Gastrocnemius medialis (tissue), 4 donors: Measurements from ENCODE around the gene ASIC1. TPM values are rescaled to one million over a fixed set of nuclear protein-coding genes. Genes with fewer than 3 reads are reported as not detected.

Source experiments
- ATAC-seq, 2 donors: fragments of 150-250 bp; one replicate each; pipeline ENCODE4 v1.9.1; 2016
- DNase-seq, 2 donors: peaks; one replicate each; pipeline ENCODE4 v3.0.0-alpha.2; 2019
- H3K27ac ChIP-seq, 4 donors: fragments of 200-600 bp; sonication (generic); 1 replicate in 1 of 4; 2 replicates in 3 of 4; pipeline ENCODE4 v1.5.1; 2016 to 2018; ENCODE audit warnings: mild to moderate bottlenecking in 2 of 4, moderate library complexity in 1 of 4
- H3K27me3 ChIP-seq, 3 donors: fragments of 200-600 bp; sonication (generic) in 2 of 3; 1 replicate in 1 of 3; 2 replicates in 2 of 3; pipeline versions ENCODE4 v1.5.1 to v1.6.0; 2016 to 2019; ENCODE audit warnings: mild to moderate bottlenecking in 1 of 3, moderate library complexity in 1 of 3
- H3K36me3 ChIP-seq, 2 donors: fragments of 200-600 bp; sonication (generic) in 1 of 2; one replicate each; pipeline ENCODE4 v1.5.1; 2017 to 2018
- H3K4me1 ChIP-seq, 2 donors: fragments of 200-600 bp; sonication (generic) in 1 of 2; one replicate each; pipeline ENCODE4 v1.5.1; 2016 to 2017; ENCODE audit warnings: mild to moderate bottlenecking in 2 of 2
- H3K4me3 ChIP-seq, 4 donors: fragments of 200-600 bp; sonication (generic) in 3 of 4; 1 replicate in 1 of 4; 2 replicates in 3 of 4; pipeline ENCODE4 v1.5.1; 2016 to 2019; ENCODE audit warnings: mild to moderate bottlenecking in 2 of 4
- H3K9me3 ChIP-seq, 3 donors: fragments of 200-600 bp; sonication (generic) in 2 of 3; 1 replicate in 1 of 3; 2 replicates in 2 of 3; pipeline ENCODE4 v1.5.1; 2016 to 2019
- POLR2A ChIP-seq, 2 donors: fragments of 450-650 bp; IDR thresholded peaks; one replicate each; pipeline ENCODE4 v1.6.1; 2017; ENCODE audit warnings: antibody characterized with exemption in 2 of 2, mild to moderate bottlenecking in 2 of 2, moderate library complexity in 2 of 2
- in situ Hi-C, 4 donors: fragments of 200-750 bp; cut with MboI; loops; one replicate each; pipeline versions ENCODE4 v1.15.0 to v1.8.0; 2017; ENCODE audit warnings: low sequenced_read_pairs in 4 of 4
- intact Hi-C: fragments of 100-400 bp; cut with DNase I; formaldehyde crosslinking; loops from one replicate; pipeline ENCODE4 v1.15.1; 2023; ENCODE audit warnings: low total_unique reads
- total RNA-seq, 4 donors: library from RNA; depleted of rRNA; stranded (reverse); fragments of >200 nt; gene quantifications; one replicate each; pipeline versions ENCODE4 v1.1.0 to v1.2.3, GENCODE V29; 2016
- TF ChIP-seq, protein P1 (sequence below), 5 experiments: fragments of 450-650 bp in 3 of 5; fragments of 200-600 bp in 2 of 5; sonication (generic) in 2 of 5; IDR thresholded peaks in 4 of 5; conservative IDR thresholded peaks in 1 of 5; 1 replicate in 4 of 5; 2 replicates in 1 of 5; pipeline ENCODE4 v1.5.1; 2016 to 2019; ENCODE audit warnings: antibody characterized with exemption in 5 of 5, mild to moderate bottlenecking in 3 of 5, moderate library complexity in 3 of 5

Gene ASIC1
- total RNA-seq, 4 donors from 2014 or later: 0.15 to 0.53 TPM; not detected in 2

DNA sequence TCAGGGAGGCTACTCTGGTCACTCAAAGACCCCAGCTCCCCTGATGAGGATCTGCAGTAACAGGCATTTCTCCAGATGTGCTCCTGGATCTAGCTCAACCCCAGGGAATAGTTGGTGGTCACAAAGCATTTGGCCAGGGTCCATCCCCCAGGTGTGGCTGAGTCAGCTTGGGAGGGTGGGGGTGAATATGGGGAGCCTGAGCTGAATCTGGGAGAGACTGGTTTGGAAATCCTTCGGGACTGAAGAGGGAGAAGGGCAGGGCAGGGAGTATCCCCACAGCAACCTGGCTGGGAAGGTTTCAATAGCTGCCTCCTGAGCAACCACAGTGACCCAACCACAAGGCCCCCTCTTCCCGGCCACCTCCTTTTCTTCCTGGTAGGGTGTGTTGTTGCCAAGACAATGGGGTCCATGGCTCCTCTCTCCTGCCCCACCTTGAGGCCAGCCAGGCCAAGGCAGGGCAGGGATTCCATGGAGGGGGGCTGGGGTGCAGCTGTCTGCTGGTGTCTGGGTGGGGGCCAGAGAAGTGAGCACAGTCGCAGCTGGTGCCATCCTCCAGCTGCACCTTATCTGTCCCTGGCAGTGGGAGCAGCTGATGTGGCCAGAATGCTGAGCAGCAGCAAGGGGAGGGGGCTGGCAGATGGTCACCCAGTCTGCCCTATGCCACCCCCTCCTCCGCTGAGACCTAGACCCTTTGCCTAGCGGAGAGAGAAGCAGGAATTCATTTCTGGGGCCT is 5.5 kb downstream of the ASIC1 start:
- Histone ChIP-seq H3K9me3 (no peaks in the 10 kb centered on the region), H3K36me3 (no peaks in the 10 kb centered on the region), H3K4me1 (no peaks in the 10 kb centered on the region), H3K4me3 (no peak overlapping the region), H3K27me3 (no peaks in the 10 kb centered on the region), H3K27ac (no peak overlapping the region)
- ATAC-seq: no peak
- intact Hi-C loops (no loop called here), in situ Hi-C loops (no loop called here)
- no peak for DNase-seq
- TF ChIP-seq, protein P1, sequence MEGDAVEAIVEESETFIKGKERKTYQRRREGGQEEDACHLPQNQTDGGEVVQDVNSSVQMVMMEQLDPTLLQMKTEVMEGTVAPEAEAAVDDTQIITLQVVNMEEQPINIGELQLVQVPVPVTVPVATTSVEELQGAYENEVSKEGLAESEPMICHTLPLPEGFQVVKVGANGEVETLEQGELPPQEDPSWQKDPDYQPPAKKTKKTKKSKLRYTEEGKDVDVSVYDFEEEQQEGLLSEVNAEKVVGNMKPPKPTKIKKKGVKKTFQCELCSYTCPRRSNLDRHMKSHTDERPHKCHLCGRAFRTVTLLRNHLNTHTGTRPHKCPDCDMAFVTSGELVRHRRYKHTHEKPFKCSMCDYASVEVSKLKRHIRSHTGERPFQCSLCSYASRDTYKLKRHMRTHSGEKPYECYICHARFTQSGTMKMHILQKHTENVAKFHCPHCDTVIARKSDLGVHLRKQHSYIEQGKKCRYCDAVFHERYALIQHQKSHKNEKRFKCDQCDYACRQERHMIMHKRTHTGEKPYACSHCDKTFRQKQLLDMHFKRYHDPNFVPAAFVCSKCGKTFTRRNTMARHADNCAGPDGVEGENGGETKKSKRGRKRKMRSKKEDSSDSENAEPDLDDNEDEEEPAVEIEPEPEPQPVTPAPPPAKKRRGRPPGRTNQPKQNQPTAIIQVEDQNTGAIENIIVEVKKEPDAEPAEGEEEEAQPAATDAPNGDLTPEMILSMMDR (IDR thresholded peaks at IDR 0.05 in 4 of 5, conservative IDR thresholded peaks at IDR 0.05 in 1 of 5): no peak
- TF ChIP-seq POLR2A (IDR thresholded peaks at IDR 0.05): no peak

DNA sequence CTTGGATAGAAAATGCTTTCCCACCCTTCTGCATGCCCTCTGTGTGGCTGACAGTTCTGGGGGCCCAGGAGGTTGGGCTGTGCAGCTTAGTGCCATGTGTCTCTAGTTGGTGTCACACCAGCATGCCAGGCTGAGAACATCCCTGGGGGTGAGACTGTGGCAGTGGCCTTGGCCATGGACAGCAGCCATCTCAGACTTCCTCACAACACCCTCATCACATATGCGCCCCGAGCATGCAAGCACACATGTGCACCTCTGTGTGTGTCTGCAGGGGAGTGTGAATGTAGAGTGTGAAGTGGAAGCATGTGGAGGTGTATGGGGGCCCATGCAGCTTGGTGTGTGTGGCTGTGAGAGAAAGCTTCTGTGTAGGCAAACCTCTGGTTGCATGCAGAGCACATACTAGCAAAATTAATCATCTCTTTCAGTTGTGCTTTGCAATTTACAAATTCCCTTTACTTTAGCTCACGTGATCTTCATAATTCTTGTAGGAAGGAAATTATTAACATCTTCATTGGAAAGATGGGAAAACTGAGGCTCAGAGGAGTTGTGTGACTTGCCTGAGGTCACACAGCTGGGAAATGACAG is 8.4 kb downstream of the ASIC1 start:
- DNase-seq (no peak), ATAC-seq (no peak)
- TF ChIP-seq, protein P1 (IDR thresholded peaks at IDR 0.05 in 4 of 5, conservative IDR thresholded peaks at IDR 0.05 in 1 of 5): no peak
- no peak for TF ChIP-seq POLR2A (IDR thresholded peaks at IDR 0.05)
- in situ Hi-C loops: loop anchor here in 1 of 4 donors (5.0 kb wide), 1 partner anchor 94 kb away; the partner anchor contains the start of gene AQP6
- H3K4me3 ChIP-seq: no peak overlapping the region
- H3K27me3 ChIP-seq: no peaks in the 10 kb centered on the region
- H3K27ac ChIP-seq: no peak overlapping the region
- no peaks in the 10 kb centered on the region for H3K36me3 ChIP-seq
- intact Hi-C loops: no loop called here
- no peaks in the 10 kb centered on the region for H3K9me3 ChIP-seq
- H3K4me1 ChIP-seq: no peaks in the 10 kb centered on the region

DNA sequence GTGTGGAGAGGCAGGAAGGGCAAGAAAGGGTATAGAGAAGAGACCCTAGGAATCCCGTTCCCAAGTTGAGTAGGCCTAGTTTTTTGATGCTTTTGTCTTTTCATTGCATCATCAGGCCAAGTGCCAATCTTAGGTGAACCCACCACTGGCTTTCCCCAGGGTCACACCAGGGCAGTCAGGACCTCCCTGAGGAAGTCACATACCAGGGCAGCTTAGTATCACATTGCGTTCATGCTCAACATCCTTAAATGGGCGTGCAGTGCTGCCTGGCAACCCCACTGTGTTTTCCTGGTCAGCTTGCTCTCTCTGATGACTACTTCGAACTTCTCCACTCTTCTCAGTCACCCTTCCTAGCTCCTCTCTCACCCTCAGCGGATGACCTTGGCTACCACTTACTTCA is 9.0 kb downstream of the ASIC1 start:
- in situ Hi-C loops (loop anchor here in 1 of 4 donors (5.0 kb wide), 1 partner anchor 94 kb away; the partner anchor contains the start of gene AQP6), intact Hi-C loops (no loop called here)
- ATAC-seq: no peak
- no peaks in the 10 kb centered on the region for H3K4me1 ChIP-seq
- no peaks in the 10 kb centered on the region for H3K27me3 ChIP-seq
- no peaks in the 10 kb centered on the region for H3K36me3 ChIP-seq
- H3K27ac ChIP-seq: no peak overlapping the region
- TF ChIP-seq POLR2A (IDR thresholded peaks at IDR 0.05): no peak
- TF ChIP-seq, protein P1 (IDR thresholded peaks at IDR 0.05 in 4 of 5, conservative IDR thresholded peaks at IDR 0.05 in 1 of 5): no peak
- H3K4me3 ChIP-seq: no peak overlapping the region
- no peak for DNase-seq
- H3K9me3 ChIP-seq: no peaks in the 10 kb centered on the region

DNA sequence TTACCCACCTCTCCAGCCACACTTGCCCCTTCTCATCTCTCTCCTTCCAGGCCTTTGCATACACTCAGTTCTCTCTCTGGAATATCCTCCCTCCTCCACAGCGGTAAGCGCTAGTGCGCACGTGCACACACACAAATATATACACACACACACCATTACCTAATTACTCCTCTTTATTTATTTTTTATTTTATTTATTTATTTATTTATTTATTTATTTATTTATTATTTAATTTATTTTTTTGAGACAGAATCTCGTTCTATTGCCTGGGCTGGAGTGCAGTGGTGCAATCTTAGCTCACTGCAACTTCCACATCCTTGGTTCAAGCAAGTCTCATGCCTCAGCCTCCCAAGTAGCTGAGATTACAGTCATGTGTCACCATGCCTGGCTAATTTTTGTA is 11.7 kb downstream of the ASIC1 start:
- in situ Hi-C loops: loop anchor here in 1 of 4 donors (5.0 kb wide), 1 partner anchor 97 kb away; the partner anchor contains the start of gene AQP6
- Histone ChIP-seq H3K9me3 (no peaks in the 10 kb centered on the region), H3K27me3 (no peaks in the 10 kb centered on the region), H3K36me3 (no peaks in the 10 kb centered on the region), H3K27ac (no peak overlapping the region), H3K4me1 (no peaks in the 10 kb centered on the region), H3K4me3 (no peak overlapping the region)
- intact Hi-C loops: no loop called here
- ATAC-seq (no peak), DNase-seq (no peak)
- TF ChIP-seq, protein P1 (IDR thresholded peaks at IDR 0.05 in 4 of 5, conservative IDR thresholded peaks at IDR 0.05 in 1 of 5): no peak
- TF ChIP-seq POLR2A (IDR thresholded peaks at IDR 0.05): no peak
